OCI-LY1 (cell line): ENCODE data around the gene CCN6.

ENCODE experiments used
- EZH2 ChIP-seq: fragments of 200-600 bp; sonication (generic), shearing (Covaris generic); IDR thresholded peaks from 2 replicates; pipeline ENCODE4 v1.8.0; 2017; ENCODE audit warnings: borderline replicate concordance, mixed run types, mild to moderate bottlenecking, antibody characterized with exemption, low read length, moderate library complexity, mixed read lengths
- TF ChIP-seq, protein P1 (sequence below): fragments of 200-600 bp; sonication (generic), shearing (Covaris generic); IDR thresholded peaks from 2 replicates; pipeline ENCODE4 v1.5.1; 2017; ENCODE audit warnings: mild to moderate bottlenecking, antibody characterized with exemption, low read length, moderate library complexity, mixed read lengths

DNA sequence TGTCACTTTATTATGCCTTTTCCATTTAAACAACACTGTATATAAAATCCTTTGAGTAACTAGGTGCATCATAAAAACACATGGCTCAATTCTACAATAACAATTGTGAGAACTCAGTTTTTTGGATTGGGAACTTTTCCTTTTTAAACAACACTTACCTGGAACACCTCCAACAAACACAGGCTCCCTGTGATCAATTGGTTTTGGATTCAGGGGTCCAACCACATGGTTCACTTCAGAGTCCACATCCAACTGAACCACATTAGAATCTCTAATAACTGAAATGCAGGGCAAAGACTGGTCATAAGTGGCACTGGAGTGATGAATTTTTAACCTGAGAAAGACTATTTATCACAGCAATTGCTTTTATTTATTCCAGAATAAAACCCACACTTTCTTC lies 60.0 kb downstream of the CCN6 start:
- TF ChIP-seq, protein P1, sequence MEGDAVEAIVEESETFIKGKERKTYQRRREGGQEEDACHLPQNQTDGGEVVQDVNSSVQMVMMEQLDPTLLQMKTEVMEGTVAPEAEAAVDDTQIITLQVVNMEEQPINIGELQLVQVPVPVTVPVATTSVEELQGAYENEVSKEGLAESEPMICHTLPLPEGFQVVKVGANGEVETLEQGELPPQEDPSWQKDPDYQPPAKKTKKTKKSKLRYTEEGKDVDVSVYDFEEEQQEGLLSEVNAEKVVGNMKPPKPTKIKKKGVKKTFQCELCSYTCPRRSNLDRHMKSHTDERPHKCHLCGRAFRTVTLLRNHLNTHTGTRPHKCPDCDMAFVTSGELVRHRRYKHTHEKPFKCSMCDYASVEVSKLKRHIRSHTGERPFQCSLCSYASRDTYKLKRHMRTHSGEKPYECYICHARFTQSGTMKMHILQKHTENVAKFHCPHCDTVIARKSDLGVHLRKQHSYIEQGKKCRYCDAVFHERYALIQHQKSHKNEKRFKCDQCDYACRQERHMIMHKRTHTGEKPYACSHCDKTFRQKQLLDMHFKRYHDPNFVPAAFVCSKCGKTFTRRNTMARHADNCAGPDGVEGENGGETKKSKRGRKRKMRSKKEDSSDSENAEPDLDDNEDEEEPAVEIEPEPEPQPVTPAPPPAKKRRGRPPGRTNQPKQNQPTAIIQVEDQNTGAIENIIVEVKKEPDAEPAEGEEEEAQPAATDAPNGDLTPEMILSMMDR = no peak
- no peak for TF ChIP-seq EZH2
